Activated CD4-positive, CD25-positive, alpha-beta regulatory T cell treated with anti-CD3 and anti-CD28 coated beads, Interleukin-2, amount 50 U/mL, for 24 hours (primary cell): ENCODE measurements around the gene DISC1.

Experiments used
- ATAC-seq, 2 donors: fragments of 150-1000 bp; cut with Tn5 transposase; one replicate each; pipeline ENCODE4 v1.10.0; 2021; ENCODE audit warnings: mild to moderate bottlenecking in 1 of 2, moderate library complexity in 1 of 2

Gene DISC1

GRCh38 chr1:231827337-231828105 lies 200.9 kb downstream of the DISC1 start:
- ATAC-seq, result no peak

GRCh38 chr1:231828182-231828920 lies 201.8 kb downstream of the DISC1 start:
- no peak for ATAC-seq

- no peak for ATAC-seq
Measured at GRCh38 chr1:231829332-231829731, 202.7 kb downstream of the DISC1 start.

GRCh38 chr1:231836227-231836893 lies 209.8 kb downstream of the DISC1 start:
- ATAC-seq, result no peak

GRCh38 chr1:231838521-231838920 lies 211.9 kb downstream of the DISC1 start:
- ATAC-seq, result no peak

- no peak for ATAC-seq
Measured at GRCh38 chr1:231839999-231840398, 213.4 kb downstream of the DISC1 start.

GRCh38 chr1:231841616-231842344 lies 215.2 kb downstream of the DISC1 start:
- no peak for ATAC-seq

GRCh38 chr1:231842441-231842840 lies 215.9 kb downstream of the DISC1 start:
- no peak for ATAC-seq

GRCh38 chr1:231844986-231845502 lies 218.5 kb downstream of the DISC1 start:
- ATAC-seq, result no peak

GRCh38 chr1:231847612-231848397 lies 221.2 kb downstream of the DISC1 start:
- ATAC-seq, result no peak

GRCh38 chr1:231849981-231850380 lies 223.4 kb downstream of the DISC1 start:
- ATAC-seq, result no peak

GRCh38 chr1:231850786-231851185 lies 224.2 kb downstream of the DISC1 start:
- ATAC-seq, result no peak

GRCh38 chr1:231853588-231854207 lies 227.1 kb downstream of the DISC1 start:
- no peak for ATAC-seq

GRCh38 chr1:231855361-231855760 lies 228.8 kb downstream of the DISC1 start:
- no peak for ATAC-seq

- no peak for ATAC-seq
Measured at GRCh38 chr1:231855926-231856325, 229.3 kb downstream of the DISC1 start.

- no peak for ATAC-seq
Measured at GRCh38 chr1:231856426-231856825, 229.8 kb downstream of the DISC1 start.

GRCh38 chr1:231856894-231857293 lies 230.3 kb downstream of the DISC1 start:
- ATAC-seq, result no peak

GRCh38 chr1:231857609-231858135 lies 231.1 kb downstream of the DISC1 start:
- ATAC-seq, result no peak

- ATAC-seq, result no peak
Measured at GRCh38 chr1:231860221-231861088, 233.9 kb downstream of the DISC1 start.
